Nephron progenitor cell (in vitro differentiated cells): ENCODE results near the gene TMEM53.

Experiments used
- DNase-seq: peaks from one replicate; pipeline ENCODE4 v3.0.0; 2021
- H3K27ac Mint-ChIP-seq: 2 replicates; pipeline ENCODE4 v1.8.0; 2021; ENCODE audit warnings: mild to moderate bottlenecking, moderate library complexity, mixed read lengths
- H3K27me3 Mint-ChIP-seq: 2 replicates; pipeline ENCODE4 v1.8.0; 2021; ENCODE audit warnings: mild to moderate bottlenecking, low read depth, mixed read lengths; ENCODE audit not compliant: poor library complexity
- H3K36me3 Mint-ChIP-seq: 2 replicates; pipeline ENCODE4 v1.8.0; 2021; ENCODE audit warnings: low read depth, mixed read lengths
- H3K4me1 Mint-ChIP-seq: 2 replicates; pipeline ENCODE4 v1.8.0; 2021; ENCODE audit warnings: mixed read lengths
- H3K4me3 Mint-ChIP-seq: 2 replicates; pipeline ENCODE4 v1.8.0; 2021; ENCODE audit warnings: mild to moderate bottlenecking, moderate library complexity, mixed read lengths
- H3K9me3 Mint-ChIP-seq: 2 replicates; pipeline ENCODE4 v1.8.0; 2021; ENCODE audit warnings: mild to moderate bottlenecking, moderate library complexity, mixed read lengths
- CTCF ChIP-seq: fragments of 200-600 bp; sonication (generic); IDR thresholded peaks from 2 replicates; pipeline ENCODE4 v1.5.0; 2021; ENCODE audit warnings: antibody characterized with exemption

The TMEM53 gene

GRCh38 chr1:44695671-44696070 is 21.4 kb upstream of the TMEM53 start:
- Mint-ChIP-seq H3K27ac (no peak overlapping the region), H3K9me3 (no peaks in the 10 kb centered on the region)
- no peak for TF ChIP-seq CTCF

GRCh38 chr1:44694863-44695478 is 20.7 kb upstream of the TMEM53 start:
- no peak overlapping the region for H3K4me3 Mint-ChIP-seq
- DNase-seq, result no peak
- H3K27me3 Mint-ChIP-seq, result peaks cover 4% of the 10 kb centered on the region
- no peak for TF ChIP-seq CTCF
- H3K4me1 Mint-ChIP-seq, result peaks cover 14% of the 10 kb centered on the region
- peaks cover 6% of the 10 kb centered on the region for H3K36me3 Mint-ChIP-seq
- H3K9me3 Mint-ChIP-seq, result no peaks in the 10 kb centered on the region
- H3K27ac Mint-ChIP-seq, result no peak overlapping the region

More at GRCh38 chr1:44695671-44696070, 21.4 kb upstream of the TMEM53 start:
- no peak for DNase-seq
- Mint-ChIP-seq H3K4me3 (no peak overlapping the region), H3K27me3 (peaks cover 4% of the 10 kb centered on the region), H3K36me3 (peaks cover 6% of the 10 kb centered on the region), H3K4me1 (peaks cover 21% of the 10 kb centered on the region)

- no peak for TF ChIP-seq CTCF
- H3K4me3 Mint-ChIP-seq, result no peak overlapping the region
- peaks cover 13% of the 10 kb centered on the region for H3K4me1 Mint-ChIP-seq
- H3K36me3 Mint-ChIP-seq, result peaks cover 6% of the 10 kb centered on the region
- peaks cover 4% of the 10 kb centered on the region for H3K27me3 Mint-ChIP-seq
- no peak overlapping the region for H3K27ac Mint-ChIP-seq
- H3K9me3 Mint-ChIP-seq, result no peaks in the 10 kb centered on the region
- no peak for DNase-seq
These were observed 19.6 kb upstream of the TMEM53 start for GRCh38 chr1:44693900-44694299.

- H3K4me3 Mint-ChIP-seq, result no peak overlapping the region
- H3K4me1 Mint-ChIP-seq, result peaks cover 21% of the 10 kb centered on the region
- TF ChIP-seq CTCF, result no peak
- H3K36me3 Mint-ChIP-seq, result peaks cover 6% of the 10 kb centered on the region
- DNase-seq, result no peak
- peaks cover 4% of the 10 kb centered on the region for H3K27me3 Mint-ChIP-seq
- H3K9me3 Mint-ChIP-seq, result no peaks in the 10 kb centered on the region
- no peak overlapping the region for H3K27ac Mint-ChIP-seq
These were observed 18.9 kb upstream of the TMEM53 start for GRCh38 chr1:44693159-44693558.

GRCh38 chr1:44689447-44689765 is 15.1 kb upstream of the TMEM53 start:
- H3K4me1 Mint-ChIP-seq, result peaks cover 17% of the 10 kb centered on the region

More at GRCh38 chr1:44689447-44689765, 15.1 kb upstream of the TMEM53 start:
- Mint-ChIP-seq H3K27me3 (no peaks in the 10 kb centered on the region), H3K4me3 (no peak overlapping the region), H3K9me3 (no peaks in the 10 kb centered on the region), H3K27ac (no peak overlapping the region), H3K36me3 (peaks cover 6% of the 10 kb centered on the region)
- DNase-seq, result no peak
- no peak for TF ChIP-seq CTCF
